GM12865 (cell line): ENCODE measurements around the gene EPHA2.

Source experiments
- DNase-seq: peaks from one replicate; pipeline ENCODE4 v3.0.0; 2010; ENCODE audit warnings: low read depth
- H3K4me3 ChIP-seq: 2 replicates; pipeline ENCODE4 v1.5.1; 2011; ENCODE audit warnings: mild to moderate bottlenecking, low read depth, low read length, control low read depth
- TF ChIP-seq, protein P1 (sequence below): IDR thresholded peaks from 2 replicates; pipeline ENCODE4 v1.5.1; 2011; ENCODE audit warnings: low read length, control low read depth, low read depth, inconsistent platforms; ENCODE audit not compliant: insufficient read depth; ENCODE audit errors: missing control alignments

The EPHA2 gene

DNA sequence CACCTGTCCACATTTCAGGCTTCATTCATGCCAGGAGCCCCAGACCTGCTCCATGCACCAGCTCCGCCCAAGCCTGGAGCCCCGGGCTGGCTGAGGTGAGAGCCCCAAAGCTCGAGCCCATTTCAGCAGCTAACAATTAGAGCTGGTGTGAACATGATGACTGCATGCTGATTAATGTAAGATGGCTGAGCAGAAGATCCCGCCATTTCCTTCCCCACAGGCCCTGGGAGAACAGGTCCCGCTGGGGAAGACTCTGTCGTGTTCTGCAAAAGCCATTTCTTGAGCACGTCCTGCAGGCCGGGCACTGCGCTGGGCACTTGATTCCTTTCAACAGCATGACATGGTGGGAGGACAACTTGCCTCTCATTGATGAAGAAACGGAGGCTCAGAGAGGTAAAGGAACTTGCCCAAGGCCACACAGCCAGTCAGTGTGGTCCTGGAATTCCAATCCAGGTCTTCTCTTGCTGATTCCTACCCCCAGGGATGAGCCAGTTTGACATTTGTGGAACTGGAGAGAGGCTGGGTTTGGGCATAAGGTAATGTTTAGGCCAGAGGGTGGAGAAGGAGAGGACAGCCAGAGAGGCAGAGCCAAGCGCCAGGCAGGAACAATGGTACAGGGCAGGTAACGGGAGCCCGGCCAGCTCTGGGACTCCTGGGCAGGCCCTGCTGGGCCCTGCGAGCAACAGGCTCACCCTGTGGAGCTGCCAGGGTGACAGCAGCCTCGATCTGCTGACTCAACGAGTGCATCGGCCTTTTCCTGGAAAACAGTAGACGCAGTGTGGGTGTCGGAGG, 28.1 kb upstream of the EPHA2 start:
- TF ChIP-seq, protein P1, sequence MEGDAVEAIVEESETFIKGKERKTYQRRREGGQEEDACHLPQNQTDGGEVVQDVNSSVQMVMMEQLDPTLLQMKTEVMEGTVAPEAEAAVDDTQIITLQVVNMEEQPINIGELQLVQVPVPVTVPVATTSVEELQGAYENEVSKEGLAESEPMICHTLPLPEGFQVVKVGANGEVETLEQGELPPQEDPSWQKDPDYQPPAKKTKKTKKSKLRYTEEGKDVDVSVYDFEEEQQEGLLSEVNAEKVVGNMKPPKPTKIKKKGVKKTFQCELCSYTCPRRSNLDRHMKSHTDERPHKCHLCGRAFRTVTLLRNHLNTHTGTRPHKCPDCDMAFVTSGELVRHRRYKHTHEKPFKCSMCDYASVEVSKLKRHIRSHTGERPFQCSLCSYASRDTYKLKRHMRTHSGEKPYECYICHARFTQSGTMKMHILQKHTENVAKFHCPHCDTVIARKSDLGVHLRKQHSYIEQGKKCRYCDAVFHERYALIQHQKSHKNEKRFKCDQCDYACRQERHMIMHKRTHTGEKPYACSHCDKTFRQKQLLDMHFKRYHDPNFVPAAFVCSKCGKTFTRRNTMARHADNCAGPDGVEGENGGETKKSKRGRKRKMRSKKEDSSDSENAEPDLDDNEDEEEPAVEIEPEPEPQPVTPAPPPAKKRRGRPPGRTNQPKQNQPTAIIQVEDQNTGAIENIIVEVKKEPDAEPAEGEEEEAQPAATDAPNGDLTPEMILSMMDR, result no peak
- no peak for DNase-seq
- H3K4me3 ChIP-seq, result no peak overlapping the region

DNA sequence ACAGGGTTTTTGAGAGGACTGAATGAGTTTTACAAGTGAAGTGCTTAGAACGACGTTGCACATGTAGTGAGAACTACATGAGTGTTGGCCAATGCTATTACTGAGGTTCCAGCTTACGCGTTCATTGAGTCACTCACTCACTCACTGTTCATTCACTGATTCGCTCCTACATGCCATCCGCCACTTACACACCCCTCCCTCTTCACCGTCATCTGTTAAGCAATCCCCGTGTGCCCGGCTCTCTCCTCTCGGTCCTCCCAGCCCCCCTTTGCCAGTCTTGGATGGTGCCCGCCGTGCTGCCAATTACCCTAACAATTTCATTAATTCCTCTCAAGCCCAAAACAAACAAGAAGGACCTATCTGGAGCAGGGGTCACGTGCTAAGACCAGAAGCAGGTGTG, 27.3 kb upstream of the EPHA2 start:
- no peak for DNase-seq
- H3K4me3 ChIP-seq, result no peak overlapping the region
- TF ChIP-seq, protein P1, result no peak

DNA sequence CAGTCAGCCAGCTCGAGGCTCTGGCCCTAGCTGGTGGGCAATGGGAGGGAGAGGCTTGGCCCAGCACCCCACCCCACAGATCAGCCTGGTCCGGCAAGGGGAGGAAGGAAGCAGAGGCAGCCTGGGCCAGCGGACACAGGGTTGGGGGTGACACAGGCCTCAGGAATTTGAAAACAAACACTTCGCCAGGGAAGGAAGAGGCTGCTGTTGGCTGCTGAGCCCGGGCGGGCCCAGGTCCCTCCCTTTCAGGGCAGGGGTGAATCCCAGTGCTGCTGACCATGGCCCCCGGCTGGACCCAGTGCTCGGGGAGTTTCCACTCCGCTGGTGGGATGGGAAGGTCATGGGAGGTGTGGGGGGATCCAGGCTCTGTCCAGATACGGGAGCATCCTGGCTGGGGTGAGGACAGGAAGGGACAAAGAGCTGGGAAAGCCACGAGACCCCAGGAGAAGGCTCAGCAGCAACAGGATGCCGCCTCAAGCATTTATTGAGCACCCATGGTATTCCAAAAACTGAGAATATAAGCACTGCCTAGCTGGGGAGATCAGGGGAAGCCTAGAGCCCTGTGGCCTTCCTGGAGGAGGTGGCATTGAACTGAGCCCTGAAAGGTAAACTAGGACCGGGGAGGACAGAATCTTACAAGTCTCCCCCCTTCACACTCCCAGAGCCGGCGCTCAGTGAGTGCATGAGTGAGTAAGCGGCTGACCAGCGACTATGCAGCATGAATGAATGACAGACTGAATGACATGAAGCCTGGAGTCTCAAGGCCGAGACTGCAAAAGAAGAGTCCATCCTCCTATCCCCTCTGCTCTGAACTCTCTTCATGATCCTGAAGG, 26.2 kb upstream of the EPHA2 start:
- H3K4me3 ChIP-seq, result no peak overlapping the region
- TF ChIP-seq, protein P1, result no peak
- no peak for DNase-seq

DNA sequence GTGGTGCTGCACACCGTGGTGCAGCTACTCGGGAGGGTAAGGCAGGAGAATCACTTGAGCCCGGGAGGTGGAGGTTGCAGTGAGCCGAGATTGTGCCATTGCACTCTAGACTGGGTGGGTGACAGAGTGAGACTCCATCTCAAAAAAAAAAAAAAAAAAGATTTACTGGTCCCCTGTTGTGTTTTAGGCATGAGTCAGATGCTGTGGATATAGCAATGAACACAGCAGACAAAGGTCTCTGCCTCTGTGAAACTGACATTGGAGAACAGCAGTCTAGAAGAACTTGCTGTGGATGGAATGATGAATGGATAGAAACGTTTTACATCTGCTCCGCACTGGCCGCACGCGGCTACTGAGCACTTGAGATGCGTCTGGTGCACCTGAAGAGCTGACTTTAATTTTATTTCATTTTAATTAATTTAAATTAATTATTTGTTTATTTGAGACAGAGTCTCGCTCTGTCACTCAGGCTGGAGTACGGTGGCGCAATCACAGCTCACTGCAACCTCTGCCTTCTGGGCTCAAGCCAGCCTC, 24.5 kb upstream of the EPHA2 start:
- no peak for DNase-seq
- TF ChIP-seq, protein P1, result no peak
- no peak overlapping the region for H3K4me3 ChIP-seq

DNA sequence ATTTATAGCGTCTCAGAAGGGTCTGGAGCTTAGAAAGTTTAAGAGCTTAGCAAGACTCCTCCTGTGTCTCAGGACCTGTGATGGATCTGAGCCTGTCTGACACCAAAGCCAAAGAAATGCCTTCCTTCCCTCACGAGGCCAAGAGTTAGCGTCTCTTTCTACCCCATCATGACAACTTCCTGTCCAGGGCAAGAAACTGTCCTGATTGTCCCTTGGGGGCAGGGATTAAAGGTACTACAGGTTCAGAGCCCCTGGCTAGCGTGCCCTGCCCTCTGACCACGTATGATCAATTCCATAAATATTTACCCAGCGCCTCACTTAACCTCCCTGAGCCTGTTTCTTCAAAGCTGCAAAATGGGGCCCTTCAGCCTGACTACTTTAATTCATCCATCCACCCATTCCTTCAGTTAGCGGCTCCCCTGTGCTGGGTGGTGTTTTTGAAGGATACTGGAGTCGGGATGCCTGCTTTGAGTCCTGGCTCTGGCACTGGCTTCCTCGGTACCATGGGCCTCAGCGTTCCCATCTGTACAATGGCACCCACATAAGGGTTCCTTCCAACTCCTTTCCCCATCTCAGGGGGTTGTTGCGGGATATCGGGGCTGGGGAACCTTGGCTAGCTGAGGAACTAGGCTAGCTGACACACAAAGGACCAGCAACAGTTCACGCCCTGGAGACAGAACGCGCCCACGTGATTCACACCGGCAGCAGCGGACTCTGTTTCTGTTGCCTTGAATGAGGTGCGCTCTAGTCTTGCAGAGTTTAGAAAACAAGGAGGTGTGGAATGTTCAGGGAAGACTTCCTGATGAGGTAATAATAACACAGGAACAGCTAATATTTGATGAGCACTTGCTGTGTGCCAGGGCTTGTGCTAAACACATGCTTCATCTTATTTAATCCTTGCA, 23.0 kb upstream of the EPHA2 start:
- TF ChIP-seq, protein P1, result no peak
- H3K4me3 ChIP-seq, result no peak overlapping the region
- DNase-seq, result no peak

DNA sequence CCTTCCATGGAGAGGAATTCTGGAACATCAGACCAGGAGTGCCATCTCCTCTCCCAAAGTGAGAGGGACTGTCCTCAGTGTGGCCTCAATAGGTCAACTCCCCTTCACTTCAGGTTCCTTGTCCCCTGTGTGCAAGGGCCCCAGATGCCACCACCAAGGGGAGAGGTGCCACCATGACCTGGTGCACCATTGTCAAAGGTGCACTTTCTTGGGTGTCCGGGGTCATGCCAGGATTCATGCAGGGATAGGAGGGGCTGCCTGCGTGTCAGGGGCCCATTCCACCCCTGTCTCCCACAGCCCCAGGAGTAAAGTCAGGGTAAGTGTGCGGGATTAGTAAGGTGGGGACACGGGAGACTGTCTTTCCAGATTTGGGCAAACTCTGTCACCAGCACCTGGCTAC, 21.4 kb upstream of the EPHA2 start:
- no peak for DNase-seq
- TF ChIP-seq, protein P1, result no peak
- no peak overlapping the region for H3K4me3 ChIP-seq
